ENCODE measurements around the gene AFF3. TPM values are rescaled to one million over a fixed set of nuclear protein-coding genes. Genes with fewer than 3 reads are reported as not detected.
A peak's percentile ranks its signal among the peaks of the same experiment; 100 is the strongest.

Gene AFF3
- total RNA-seq, 1 donor from 2014 or later: 8.0 TPM

DNA sequence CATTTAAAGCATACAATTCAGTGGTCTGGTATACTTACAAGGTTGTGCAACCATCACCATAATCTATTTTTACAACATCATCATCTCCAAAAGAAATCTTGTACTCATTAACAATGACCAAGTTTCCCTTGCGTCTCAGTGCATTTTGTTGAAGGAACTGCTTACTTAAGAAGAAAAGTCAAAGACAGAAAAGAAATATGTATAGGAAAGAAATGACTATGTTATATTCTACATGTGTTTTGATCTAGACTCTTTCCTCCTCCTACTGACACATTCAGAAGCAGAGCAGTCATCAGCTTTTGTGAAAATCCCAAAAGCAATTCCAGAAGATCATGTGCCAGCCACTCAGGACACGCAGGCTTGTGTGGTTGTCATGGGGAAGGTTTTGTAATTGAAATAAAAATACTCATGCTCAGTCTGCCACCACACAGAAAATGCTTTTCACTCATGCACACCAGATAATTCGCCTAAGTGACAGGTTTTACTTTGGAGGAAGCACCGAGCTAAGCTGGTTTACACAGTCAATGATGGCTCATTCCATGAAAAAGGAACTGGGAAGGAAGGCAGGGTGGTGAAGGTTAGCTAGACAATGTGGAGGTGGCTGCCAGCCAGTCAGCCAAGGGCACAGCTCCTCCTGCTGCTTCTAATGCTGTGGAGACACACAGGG, 494.1 kb downstream of the AFF3 start:
- H3K36me3 ChIP-seq: no peaks in the 10 kb centered on the region
- peaks cover 43% of the 10 kb centered on the region for H3K4me1 ChIP-seq
- DNase-seq: no peak
- H3K9me3 ChIP-seq (replicated peaks): no peaks in the 10 kb centered on the region
- peak overlapping the region; percentile 2 for H3K4me3 ChIP-seq
- intact Hi-C loops (cut with micrococcal nuclease): no loop called here
- H3K27me3 ChIP-seq (ENCODE audit: low read depth): no peaks in the 10 kb centered on the region
- TF ChIP-seq, protein P1, sequence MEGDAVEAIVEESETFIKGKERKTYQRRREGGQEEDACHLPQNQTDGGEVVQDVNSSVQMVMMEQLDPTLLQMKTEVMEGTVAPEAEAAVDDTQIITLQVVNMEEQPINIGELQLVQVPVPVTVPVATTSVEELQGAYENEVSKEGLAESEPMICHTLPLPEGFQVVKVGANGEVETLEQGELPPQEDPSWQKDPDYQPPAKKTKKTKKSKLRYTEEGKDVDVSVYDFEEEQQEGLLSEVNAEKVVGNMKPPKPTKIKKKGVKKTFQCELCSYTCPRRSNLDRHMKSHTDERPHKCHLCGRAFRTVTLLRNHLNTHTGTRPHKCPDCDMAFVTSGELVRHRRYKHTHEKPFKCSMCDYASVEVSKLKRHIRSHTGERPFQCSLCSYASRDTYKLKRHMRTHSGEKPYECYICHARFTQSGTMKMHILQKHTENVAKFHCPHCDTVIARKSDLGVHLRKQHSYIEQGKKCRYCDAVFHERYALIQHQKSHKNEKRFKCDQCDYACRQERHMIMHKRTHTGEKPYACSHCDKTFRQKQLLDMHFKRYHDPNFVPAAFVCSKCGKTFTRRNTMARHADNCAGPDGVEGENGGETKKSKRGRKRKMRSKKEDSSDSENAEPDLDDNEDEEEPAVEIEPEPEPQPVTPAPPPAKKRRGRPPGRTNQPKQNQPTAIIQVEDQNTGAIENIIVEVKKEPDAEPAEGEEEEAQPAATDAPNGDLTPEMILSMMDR (IDR thresholded peaks at IDR 0.05; ENCODE audit: borderline replicate concordance): no peak
- H3K27ac ChIP-seq (replicated peaks): peak overlapping the region; percentile 83

DNA sequence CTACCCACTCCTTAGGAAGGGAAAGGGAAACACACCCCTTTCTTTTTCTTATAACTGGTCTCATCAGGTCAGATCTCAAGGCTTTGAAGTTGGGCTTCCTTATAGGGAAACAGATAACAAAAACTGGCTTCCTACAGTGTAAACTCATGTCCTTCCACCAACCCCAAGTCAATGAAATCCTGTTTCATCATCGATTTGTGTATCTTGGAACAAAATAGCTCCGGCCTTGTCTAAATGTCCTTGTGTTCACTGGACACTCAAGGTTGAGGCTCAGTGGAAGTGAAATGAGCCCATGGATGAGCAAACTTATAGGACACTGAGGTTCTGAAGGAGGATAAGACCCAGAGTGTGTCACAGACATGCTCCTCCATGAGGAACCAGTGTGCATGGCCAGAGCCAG, 496.4 kb downstream of the AFF3 start:
- no peak overlapping the region for H3K27ac ChIP-seq (replicated peaks)
- DNase-seq: no peak
- peaks cover 43% of the 10 kb centered on the region for H3K4me1 ChIP-seq
- intact Hi-C loops (cut with micrococcal nuclease): no loop called here
- H3K9me3 ChIP-seq (replicated peaks): no peaks in the 10 kb centered on the region
- no peaks in the 10 kb centered on the region for H3K36me3 ChIP-seq
- TF ChIP-seq, protein P1 (IDR thresholded peaks at IDR 0.05; ENCODE audit: borderline replicate concordance): no peak
- H3K4me3 ChIP-seq: no peak overlapping the region
- H3K27me3 ChIP-seq (ENCODE audit: low read depth): no peaks in the 10 kb centered on the region

DNA sequence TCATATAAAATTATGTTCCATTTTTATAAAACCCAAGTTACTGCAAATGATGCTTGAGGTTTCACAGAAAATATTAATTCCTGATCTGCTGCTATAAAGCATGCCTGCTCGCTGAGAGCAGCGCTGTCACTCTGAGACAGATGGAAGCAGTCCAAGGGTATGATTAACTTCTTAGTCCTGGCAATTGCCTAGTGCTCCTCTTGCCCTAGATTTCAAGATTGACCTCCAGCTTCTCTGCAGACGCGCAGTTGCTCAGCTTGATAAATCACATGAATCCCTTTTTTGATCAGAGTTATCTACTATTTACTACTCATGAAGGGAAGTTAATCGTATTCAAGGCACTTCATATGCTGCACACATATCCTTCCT, 498.0 kb downstream of the AFF3 start:
- intact Hi-C loops (cut with micrococcal nuclease): no loop called here
- H3K4me3 ChIP-seq: no peak overlapping the region
- H3K27me3 ChIP-seq (ENCODE audit: low read depth): no peaks in the 10 kb centered on the region
- no peaks in the 10 kb centered on the region for H3K36me3 ChIP-seq
- no peak for DNase-seq
- no peaks in the 10 kb centered on the region for H3K9me3 ChIP-seq (replicated peaks)
- peaks cover 46% of the 10 kb centered on the region for H3K4me1 ChIP-seq
- H3K27ac ChIP-seq (replicated peaks): peak overlapping the region; percentile 18
- TF ChIP-seq, protein P1 (IDR thresholded peaks at IDR 0.05; ENCODE audit: borderline replicate concordance): no peak

DNA sequence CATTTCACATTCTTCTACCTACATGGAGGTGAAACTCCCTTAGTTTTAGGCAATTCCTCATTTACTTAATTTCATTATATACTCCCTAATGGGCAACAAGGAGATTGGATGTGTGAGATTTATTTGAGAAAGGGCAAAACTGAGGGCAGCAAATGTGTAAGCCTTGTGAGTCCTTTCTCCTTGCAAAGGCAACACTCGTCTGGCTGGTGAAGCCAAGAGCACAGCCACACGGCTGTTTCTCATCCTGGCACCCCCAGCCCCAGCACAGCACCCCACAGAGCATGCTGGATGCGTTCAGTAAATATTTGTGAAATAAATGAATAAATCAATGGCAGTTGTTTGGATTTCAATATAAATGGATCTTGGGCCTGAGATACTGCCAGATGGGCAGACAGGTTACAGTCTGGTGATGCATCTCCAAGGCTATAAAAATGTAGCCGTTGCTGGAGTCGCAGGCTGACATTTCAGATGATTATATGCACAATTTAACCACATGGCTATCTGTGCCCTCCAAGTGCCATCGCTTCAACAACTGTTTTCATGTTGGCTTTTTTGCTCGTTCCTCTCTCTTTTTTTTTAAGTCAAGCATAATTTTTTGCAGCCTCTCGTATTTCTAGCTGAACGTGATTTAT, 498.5 kb downstream of the AFF3 start:
- no peaks in the 10 kb centered on the region for H3K36me3 ChIP-seq
- intact Hi-C loops (cut with micrococcal nuclease): no loop called here
- H3K27me3 ChIP-seq (ENCODE audit: low read depth): no peaks in the 10 kb centered on the region
- no peak for DNase-seq
- H3K4me3 ChIP-seq: no peak overlapping the region
- TF ChIP-seq, protein P1 (IDR thresholded peaks at IDR 0.05; ENCODE audit: borderline replicate concordance): no peak
- H3K4me1 ChIP-seq: peaks cover 41% of the 10 kb centered on the region
- peak overlapping the region; percentile 18 for H3K27ac ChIP-seq (replicated peaks)
- no peaks in the 10 kb centered on the region for H3K9me3 ChIP-seq (replicated peaks)

DNA sequence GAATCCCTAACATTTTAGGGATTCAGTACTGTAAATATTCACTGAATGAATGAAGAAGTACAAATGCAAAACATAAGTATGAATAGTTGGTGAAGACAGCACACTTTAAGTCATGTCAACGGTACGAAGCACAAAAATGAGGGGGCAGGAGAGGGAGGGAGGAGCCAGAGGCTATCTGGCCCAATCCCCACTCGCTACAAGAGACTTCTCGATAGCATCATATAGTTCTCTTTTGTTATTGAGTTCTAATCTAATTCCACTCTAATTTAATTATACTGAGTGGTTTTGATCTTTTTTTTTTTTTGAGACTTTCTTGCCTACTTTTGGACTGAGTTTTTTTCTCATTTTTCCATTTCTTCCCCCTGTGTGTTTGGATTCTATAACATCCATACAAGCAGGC, 500.4 kb downstream of the AFF3 start:
- Histone ChIP-seq H3K4me3 (no peak overlapping the region), H3K36me3 (no peaks in the 10 kb centered on the region), H3K4me1 (peaks cover 40% of the 10 kb centered on the region), H3K9me3 (replicated peaks) (no peaks in the 10 kb centered on the region), H3K27ac (replicated peaks) (no peak overlapping the region), H3K27me3 (ENCODE audit: low read depth) (no peaks in the 10 kb centered on the region)
- DNase-seq: no peak
- TF ChIP-seq, protein P1 (IDR thresholded peaks at IDR 0.05; ENCODE audit: borderline replicate concordance): no peak
- intact Hi-C loops (cut with micrococcal nuclease): no loop called here

Data from left ventricle myocardium inferior (tissue), 1 donor.